HepG2 (cell line): ENCODE results near the gene CNNM3. TPM values are rescaled to one million over a fixed set of nuclear protein-coding genes. Genes with fewer than 3 reads are reported as not detected.

Experiments used
- ATAC-seq: fragments of 200-7000 bp; cut with Tn5 transposase; 3 replicates; pipeline ENCODE4 v1.9.1; 2020; ENCODE audit warnings: mild to moderate bottlenecking, moderate library complexity
- BruUV-seq: library from RNA; stranded (reverse); fragments of 400-500 nt; replicated peaks from 2 replicates; lab custom pipeline; 2021; lab: Mats Ljungman, UMichigan
- CTCF ChIA-PET: fragments of 300-600 bp; formaldehyde crosslinking; extraction: SDS; loops from one replicate; lab custom pipeline; 2021; ENCODE audit warnings: low total read pairs, inconsistent platforms, low intra/inter-chr PET ratio; lab: Yijun Ruan, JAX
- POLR2A ChIA-PET: fragments of 350-600 bp; sonication (Branson Sonifier 250); formaldehyde crosslinking; loops from one replicate; lab custom pipeline; 2020; ENCODE audit warnings: antibody characterized with exemption, inconsistent platforms; lab: Yijun Ruan, JAX
- DNase-seq: peaks from one replicate; pipeline ENCODE4 v3.0.0-alpha.2; 2015; ENCODE audit warnings: low spot score
- FAIRE-seq: peaks from 3 replicates; lab custom pipeline; 2011; peaks lifted over from hg19 to GRCh38; lab: Jason Lieb, UNC
- H2AFZ ChIP-seq: one replicate; pipeline ENCODE4 v1.6.1; 2011; ENCODE audit warnings: low read length, inconsistent platforms
- H3K27ac ChIP-seq: fragments of 300-600 bp; 3 replicates; pipeline ENCODE4 v1.8.0; 2011; ENCODE audit warnings: mixed run types, mild to moderate bottlenecking, mixed read lengths, low read length, inconsistent platforms; ENCODE audit not compliant: insufficient read depth; ENCODE audit errors: extremely low read length
- H3K27me3 ChIP-seq, 2 experiments: fragments of 200-600 bp in 1 of 2; 2 replicates in 1 of 2; 3 replicates in 1 of 2; pipeline versions ENCODE4 v1.6.0 to v1.8.0; 2011; ENCODE audit warnings: low read length in 2 of 2, mild to moderate bottlenecking in 2 of 2, moderate library complexity in 2 of 2, inconsistent platforms in 1 of 2; ENCODE audit not compliant: insufficient read depth in 2 of 2, control insufficient read depth in 1 of 2
- H3K36me3 ChIP-seq, 2 experiments: fragments of 200-600 bp in 1 of 2; replicated peaks in 1 of 2; 2 replicates in 1 of 2; 3 replicates in 1 of 2; pipeline versions ENCODE4 v1.5.1 to v1.8.0; 2011; ENCODE audit warnings: low read length in 2 of 2, inconsistent platforms in 1 of 2; ENCODE audit not compliant: insufficient read depth in 2 of 2, control insufficient read depth in 1 of 2
- H3K4me1 ChIP-seq: 2 replicates; pipeline ENCODE4 v1.5.1; 2012; ENCODE audit warnings: low read length, inconsistent platforms; ENCODE audit not compliant: insufficient read depth
- H3K4me2 ChIP-seq: 2 replicates; pipeline ENCODE4 v1.6.0; 2011; ENCODE audit warnings: low read depth, low read length, inconsistent platforms
- H3K4me3 ChIP-seq, 3 experiments: fragments of 200-600 bp in 1 of 3; sonication (generic), shearing (Covaris generic) in 1 of 3; replicated peaks in 1 of 3; 2 replicates each; pipeline ENCODE4 v1.5.1; 2011 to 2016; ENCODE audit warnings: low read length in 3 of 3, inconsistent platforms in 2 of 3, low read depth in 2 of 3, mild to moderate bottlenecking in 2 of 3, control low read depth in 1 of 3, mixed read lengths in 1 of 3; ENCODE audit not compliant: insufficient read depth in 1 of 3
- H3K79me2 ChIP-seq: one replicate; pipeline ENCODE4 v1.6.1; 2011; ENCODE audit warnings: low read length, inconsistent platforms; ENCODE audit not compliant: insufficient read depth
- H3K9ac ChIP-seq: 2 replicates; pipeline ENCODE4 v1.6.0; 2011; ENCODE audit warnings: mild to moderate bottlenecking, low read depth, low read length, inconsistent platforms; ENCODE audit not compliant: insufficient read depth
- H3K9me3 ChIP-seq: 2 replicates; pipeline ENCODE4 v1.5.1; 2012; ENCODE audit warnings: mild to moderate bottlenecking, low read length
- H4K20me1 ChIP-seq: 2 replicates; pipeline ENCODE4 v1.6.0; 2011; ENCODE audit warnings: inconsistent platforms, mild to moderate bottlenecking, low read length, moderate library complexity; ENCODE audit not compliant: insufficient read depth
- ADNP ChIP-seq: sonication (generic); formaldehyde crosslinking; IDR thresholded peaks from 2 replicates; pipeline ENCODE4 v1.4.0; 2020; ENCODE audit warnings: missing genetic modification reagents
- ATF7 ChIP-seq, 2 experiments: fragments of 450-650 bp in 1 of 2; sonication (generic) in 1 of 2; formaldehyde crosslinking in 1 of 2; IDR thresholded peaks; 2 replicates each; pipeline versions ENCODE4 v1.4.0 to v1.6.1; 2016 to 2020; ENCODE audit warnings: antibody characterized with exemption in 1 of 2, mild to moderate bottlenecking in 1 of 2, missing genetic modification reagents in 1 of 2
- CBX5 ChIP-seq: sonication (generic); formaldehyde crosslinking; IDR thresholded peaks from 2 replicates; pipeline ENCODE4 v1.4.0; 2020; ENCODE audit warnings: missing genetic modification reagents, borderline replicate concordance
- FOXM1 ChIP-seq: sonication (generic); formaldehyde crosslinking; IDR thresholded peaks from 2 replicates; pipeline ENCODE4 v1.5.0; 2020; ENCODE audit warnings: missing genetic modification reagents
- GATAD1 ChIP-seq: IDR thresholded peaks from 2 replicates; pipeline ENCODE4 v1.6.1; 2016; ENCODE audit warnings: missing genetic modification reagents, missing compliant biosample characterization
- MEF2D ChIP-seq: sonication (generic); formaldehyde crosslinking; IDR thresholded peaks from 2 replicates; pipeline ENCODE4 v1.5.1; 2020; ENCODE audit warnings: mild to moderate bottlenecking, missing genetic modification reagents
- SAFB2 ChIP-seq: sonication (generic); formaldehyde crosslinking; IDR thresholded peaks from 2 replicates; pipeline ENCODE4 v1.5.1; 2020; ENCODE audit warnings: missing genetic modification reagents, low read depth, mild to moderate bottlenecking, borderline replicate concordance
- SPEN ChIP-seq: sonication (generic); formaldehyde crosslinking; IDR thresholded peaks from 2 replicates; pipeline ENCODE4 v1.5.1; 2020; ENCODE audit warnings: low read depth, mild to moderate bottlenecking, missing genetic modification reagents
- ZFP37 ChIP-seq: sonication (generic); formaldehyde crosslinking; IDR thresholded peaks from 2 replicates; pipeline ENCODE4 v1.4.0; 2020; ENCODE audit warnings: missing genetic modification reagents, borderline replicate concordance
- ZFP82 ChIP-seq: sonication (generic); formaldehyde crosslinking; IDR thresholded peaks from 2 replicates; pipeline ENCODE4 v1.5.1; 2020; ENCODE audit warnings: mild to moderate bottlenecking, missing genetic modification reagents, borderline replicate concordance
- ZFP90 ChIP-seq: sonication (generic); formaldehyde crosslinking; IDR thresholded peaks from 2 replicates; pipeline ENCODE4 v1.8.0; 2022; ENCODE audit warnings: missing genetic modification reagents, mild to moderate bottlenecking, inconsistent platforms, borderline replicate concordance
- ZNF205 ChIP-seq: IDR thresholded peaks from 2 replicates; pipeline ENCODE4 v1.6.1; 2018; ENCODE audit warnings: missing biosample characterization, missing genetic modification reagents
- ZNF577 ChIP-seq: sonication (generic); formaldehyde crosslinking; IDR thresholded peaks from 2 replicates; pipeline ENCODE4 v1.4.0; 2020; ENCODE audit warnings: mild to moderate bottlenecking, low read depth, missing genetic modification reagents, borderline replicate concordance
- ZNF616 ChIP-seq: sonication (generic); formaldehyde crosslinking; IDR thresholded peaks from 2 replicates; pipeline ENCODE4 v1.5.0; 2020; ENCODE audit warnings: low read depth, mild to moderate bottlenecking, missing genetic modification reagents
- WGBS: methylation state at CpG from one replicate; pipeline ENCODE4 v1.1.6; 2017; ENCODE audit warnings: low lambda C conversion rate; 5-methylcytosine and 5-hydroxymethylcytosine counted together
- in situ Hi-C: cut with HindIII; loops from 2 replicates; pipeline ENCODE4 v1.10.0; 2017; ENCODE audit warnings: low pct_unique_long_range_greater_than_20kb; ENCODE audit not compliant: extremely low pct_ligation_motif_present
- intact Hi-C: fragments of 100-400 bp; cut with micrococcal nuclease; formaldehyde crosslinking; loops from one replicate; pipeline ENCODE4 v1.10.0; 2022; ENCODE audit not compliant: unreplicated experiment
- polyA plus RNA-seq, 8 experiments: library from polyadenylated mRNA; depleted of rRNA in 3 of 8; stranded (reverse) in 7 of 8; unstranded in 1 of 8; fragments of >200 nt; fragmentation: Illumina TruSeq in 4 of 8; extraction: Trizol in 4 of 8; gene quantifications; 2 replicates each; pipeline versions ENCODE4 v1.2.1 to v1.2.3, GENCODE V29; 2011 to 2016; ENCODE audit warnings: low read depth in 4 of 8, missing spikeins in 1 of 8, mixed read lengths in 1 of 8; ENCODE audit not compliant: insufficient read depth in 1 of 8
- total RNA-seq, 5 experiments: library from RNA; depleted of rRNA; stranded (reverse); fragments of >200 nt; fragmentation: Illumina TruSeq; extraction: Trizol; gene quantifications; 2 replicates each; pipeline ENCODE4 v1.2.3, GENCODE V29; 2016; ENCODE audit warnings: low read depth in 1 of 5
- TF ChIP-seq, protein P1 (sequence below): fragments of 450-650 bp; IDR thresholded peaks from 2 replicates; pipeline ENCODE4 v1.6.1; 2016
- TF ChIP-seq, protein P2 (sequence below): sonication (generic); formaldehyde crosslinking; IDR thresholded peaks from 2 replicates; pipeline ENCODE4 v1.8.1; 2023; ENCODE audit warnings: missing genetic modification reagents, mild to moderate bottlenecking, borderline replicate concordance

Gene CNNM3
- total and polyA plus RNA-seq, 2 of the 13 experiments (the other 11 are each of a cell fraction or from before 2014, with no cell fraction given), result 21.2 to 27.9 TPM

DNA sequence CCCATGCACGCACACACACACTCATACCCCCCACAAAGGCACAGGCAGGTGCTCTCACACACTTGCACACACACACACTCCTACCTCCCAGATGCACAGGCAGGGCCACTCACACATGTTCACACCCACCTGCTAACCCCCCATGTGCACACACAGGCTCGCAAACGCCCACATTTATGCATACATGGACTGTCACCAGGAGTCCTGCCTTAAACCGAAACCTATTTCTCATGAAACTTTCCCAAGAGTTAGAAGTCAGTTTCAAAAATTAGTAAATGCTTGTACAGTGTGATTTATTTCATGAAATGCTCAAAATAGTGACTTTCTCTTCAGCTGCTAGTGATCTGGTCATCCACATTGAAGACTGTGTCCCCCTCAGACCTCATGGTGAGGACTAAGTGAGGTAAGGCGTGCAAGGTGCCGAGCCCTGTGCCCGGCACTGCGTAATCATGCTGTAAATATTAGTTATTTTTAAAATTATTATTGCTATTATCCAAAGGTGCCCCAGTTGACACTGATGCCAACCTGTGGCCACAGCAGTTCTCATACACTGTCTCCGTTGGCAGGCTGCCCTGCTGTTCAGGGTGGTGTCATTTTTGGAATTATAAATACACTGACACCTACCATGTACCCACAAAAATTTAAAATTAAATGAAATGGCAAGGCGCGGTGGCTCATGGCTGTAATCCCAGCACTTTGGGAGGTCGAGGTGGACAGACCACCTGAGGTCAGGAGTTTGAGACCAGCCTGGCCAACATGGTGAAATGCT is 43.0 kb upstream of the CNNM3 start:
- Histone ChIP-seq H3K36me3 (no peaks in the 10 kb centered on the region), H2AFZ (no peak overlapping the region), H3K27ac (no peak overlapping the region), H3K79me2 (no peaks in the 10 kb centered on the region), H3K4me2 (no peak overlapping the region), H3K4me1 (peaks cover 18% of the 10 kb centered on the region), H3K9ac (no peak overlapping the region), H3K27me3 (no peaks in the 10 kb centered on the region), H4K20me1 (no peaks in the 10 kb centered on the region; the same call in 1 of the 2 replicates), H3K9me3 (no peaks in the 10 kb centered on the region), H3K4me3 (no peak overlapping the region)
- ChIA-PET CTCF (no interaction called here), POLR2A (no interaction called here)
- DNase-seq (no peak), FAIRE-seq (peak; percentile 21), ATAC-seq (no peak)
- intact Hi-C loops, result no loop called here
- WGBS, result over 99% methylated on average over 12 of the region's 12 CpGs
- BruUV-seq, result no TSS peak
- TF ChIP-seq, protein P1, sequence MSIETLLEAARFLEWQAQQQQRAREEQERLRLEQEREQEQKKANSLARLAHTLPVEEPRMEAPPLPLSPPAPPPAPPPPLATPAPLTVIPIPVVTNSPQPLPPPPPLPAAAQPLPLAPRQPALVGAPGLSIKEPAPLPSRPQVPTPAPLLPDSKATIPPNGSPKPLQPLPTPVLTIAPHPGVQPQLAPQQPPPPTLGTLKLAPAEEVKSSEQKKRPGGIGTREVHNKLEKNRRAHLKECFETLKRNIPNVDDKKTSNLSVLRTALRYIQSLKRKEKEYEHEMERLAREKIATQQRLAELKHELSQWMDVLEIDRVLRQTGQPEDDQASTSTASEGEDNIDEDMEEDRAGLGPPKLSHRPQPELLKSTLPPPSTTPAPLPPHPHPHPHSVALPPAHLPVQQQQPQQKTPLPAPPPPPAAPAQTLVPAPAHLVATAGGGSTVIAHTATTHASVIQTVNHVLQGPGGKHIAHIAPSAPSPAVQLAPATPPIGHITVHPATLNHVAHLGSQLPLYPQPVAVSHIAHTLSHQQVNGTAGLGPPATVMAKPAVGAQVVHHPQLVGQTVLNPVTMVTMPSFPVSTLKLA, result 0 out of 2 replicates have a peak, but pooled peaks have one; percentile 24
- no peak for TF ChIP-seq MEF2D (CRISPR knock-in tag)
- in situ Hi-C loops, result no loop called here

DNA sequence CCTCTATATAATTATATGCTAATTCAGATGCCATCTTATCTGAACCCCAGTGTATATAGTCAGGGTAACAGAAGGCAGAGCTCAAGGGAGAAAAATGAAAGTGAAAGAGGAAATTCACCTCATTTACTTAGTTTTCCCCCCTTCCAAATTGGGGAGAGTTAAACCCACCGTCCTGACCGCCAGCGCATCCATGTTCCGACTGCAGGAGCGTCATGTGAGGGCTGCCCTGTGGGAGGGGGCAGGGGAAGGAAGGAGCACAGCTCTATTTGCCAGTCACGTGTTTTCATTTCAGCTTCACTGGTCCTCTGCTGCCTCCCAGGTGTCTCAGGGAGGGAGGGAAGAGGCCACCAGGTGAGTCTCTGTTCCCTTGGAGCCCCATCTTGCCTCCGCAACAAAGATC is 42.1 kb upstream of the CNNM3 start:
- FAIRE-seq (no peak), DNase-seq (no peak), ATAC-seq (no peak)
- ChIA-PET POLR2A (no interaction called here), CTCF (no interaction called here)
- H3K4me2 ChIP-seq, result no peak overlapping the region
- H3K36me3 ChIP-seq, result no peaks in the 10 kb centered on the region
- H3K9ac ChIP-seq, result no peak overlapping the region
- H4K20me1 ChIP-seq, result no peaks in the 10 kb centered on the region; the same call in 1 of the 2 replicates
- H3K79me2 ChIP-seq, result no peaks in the 10 kb centered on the region
- 89% methylated on average over 7 of the region's 7 CpGs for WGBS
- intact Hi-C loops (no loop called here), in situ Hi-C loops (no loop called here)
- peaks cover 15% of the 10 kb centered on the region for H3K4me1 ChIP-seq
- H3K4me3 ChIP-seq, result no peak overlapping the region
- no peak overlapping the region for H2AFZ ChIP-seq
- no peak overlapping the region for H3K27ac ChIP-seq
- no peaks in the 10 kb centered on the region for H3K27me3 ChIP-seq
- no peaks in the 10 kb centered on the region for H3K9me3 ChIP-seq
- no TSS peak for BruUV-seq
- TF ChIP-seq ZNF205 (CRISPR knock-in tag) (no peak), ZNF616 (CRISPR knock-in tag) (no peak), SAFB2 (CRISPR knock-in tag) (no peak), ADNP (CRISPR knock-in tag) (no peak), CBX5 (CRISPR knock-in tag) (no peak), ZFP90 (CRISPR knock-in tag) (no peak), ZNF577 (CRISPR knock-in tag) (no peak), GATAD1 (CRISPR knock-in tag) (no peak), ZFP82 (no peak), FOXM1 (CRISPR knock-in tag) (no peak), ATF7 (IDR thresholded peaks at IDR 0.05) (no peak), ATF7 (CRISPR knock-in tag; IDR thresholded peaks at IDR 0.05) (no peak), ZFP37 (no peak), SPEN (CRISPR knock-in tag) (no peak)
- TF ChIP-seq, protein P2, sequence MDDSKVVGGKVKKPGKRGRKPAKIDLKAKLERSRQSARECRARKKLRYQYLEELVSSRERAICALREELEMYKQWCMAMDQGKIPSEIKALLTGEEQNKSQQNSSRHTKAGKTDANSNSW (CRISPR knock-in tag), result no peak
